NCI-H2029 (cell line): Measurements from ENCODE around the gene HIC1.

Source experiments
- DNase-seq: peaks from one replicate; lab custom pipeline; 2025; lab: John Stamatoyannopoulos, UW

Gene HIC1

GRCh38 chr17:2076087-2076984 lies 21.4 kb downstream of the HIC1 start:
- no peak for DNase-seq

DNA sequence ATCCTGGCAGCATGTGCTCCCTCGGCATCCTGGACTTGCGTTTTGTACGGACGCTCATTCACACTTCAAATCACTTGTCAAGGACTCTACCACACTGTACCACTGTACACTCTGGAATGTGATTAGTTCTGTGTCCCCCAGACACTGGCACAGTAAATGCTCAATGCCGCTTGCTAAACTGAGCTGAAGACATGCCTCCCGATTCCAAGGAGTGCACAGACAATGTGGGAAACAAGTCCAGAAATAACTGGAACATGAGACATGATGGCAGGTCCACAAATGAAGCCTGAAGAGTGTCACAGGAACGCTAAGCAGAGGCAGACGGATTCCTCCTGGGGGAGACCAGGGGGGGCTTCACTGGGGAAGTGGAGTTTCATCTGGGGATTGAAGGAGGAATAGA lies 22.1 kb downstream of the HIC1 start:
- DNase-seq = no peak

DNA sequence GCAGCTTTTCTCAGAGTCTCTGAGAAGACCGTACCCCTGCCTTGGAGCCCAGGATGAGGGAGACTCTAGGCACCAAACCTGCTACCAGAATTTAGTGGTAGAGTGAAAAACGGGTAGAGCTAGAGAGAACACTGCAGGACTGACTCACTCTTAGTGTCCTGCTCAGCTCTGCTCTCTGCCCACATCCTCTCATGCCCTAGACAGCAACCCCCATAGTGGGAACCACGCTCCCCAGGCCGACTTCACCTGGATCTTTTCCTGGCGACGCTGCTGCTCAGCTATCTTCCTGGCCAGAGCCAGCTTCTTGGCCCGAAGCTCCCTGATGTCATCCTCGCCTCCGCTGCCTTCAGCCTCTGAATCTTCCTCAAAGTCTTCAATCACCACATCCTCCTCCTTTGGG lies 26.7 kb downstream of the HIC1 start:
- no peak for DNase-seq

DNA sequence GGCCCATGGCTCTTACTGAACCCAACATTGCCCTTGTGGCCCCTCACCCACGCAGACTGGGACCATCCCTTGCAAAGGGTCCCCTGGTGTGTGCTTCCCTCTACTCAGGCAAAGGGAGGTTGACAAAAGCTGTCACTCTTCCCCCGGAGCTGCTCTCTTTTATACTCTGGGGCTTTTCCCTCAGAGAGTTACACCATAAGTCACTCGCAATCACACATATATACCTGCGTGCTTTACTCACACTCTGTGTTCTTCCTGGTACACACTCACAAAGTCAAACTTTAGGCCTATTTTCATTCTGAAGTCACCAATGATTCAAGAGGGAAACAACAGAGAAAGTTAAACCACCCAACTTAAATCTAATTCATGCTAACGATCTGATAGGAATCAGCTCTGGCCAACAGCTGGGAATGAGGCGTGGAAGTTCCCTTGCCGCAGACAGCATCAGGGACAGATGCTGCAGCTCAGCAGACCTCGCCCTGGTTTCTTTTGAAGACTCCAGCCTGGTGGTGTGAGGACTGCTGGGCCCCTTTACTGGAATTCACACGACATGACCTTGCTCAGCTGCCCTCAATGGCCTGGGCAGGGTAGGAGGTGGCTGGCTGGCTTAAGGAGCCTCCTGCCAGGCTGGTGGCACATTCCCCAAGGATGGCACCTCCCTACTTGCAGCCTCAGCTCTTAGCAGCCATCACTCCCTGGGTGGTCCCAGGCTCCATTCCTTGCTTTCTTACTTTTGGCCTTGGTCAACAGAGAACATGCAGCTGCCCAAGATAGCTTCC lies 27.3 kb downstream of the HIC1 start:
- DNase-seq = no peak

DNA sequence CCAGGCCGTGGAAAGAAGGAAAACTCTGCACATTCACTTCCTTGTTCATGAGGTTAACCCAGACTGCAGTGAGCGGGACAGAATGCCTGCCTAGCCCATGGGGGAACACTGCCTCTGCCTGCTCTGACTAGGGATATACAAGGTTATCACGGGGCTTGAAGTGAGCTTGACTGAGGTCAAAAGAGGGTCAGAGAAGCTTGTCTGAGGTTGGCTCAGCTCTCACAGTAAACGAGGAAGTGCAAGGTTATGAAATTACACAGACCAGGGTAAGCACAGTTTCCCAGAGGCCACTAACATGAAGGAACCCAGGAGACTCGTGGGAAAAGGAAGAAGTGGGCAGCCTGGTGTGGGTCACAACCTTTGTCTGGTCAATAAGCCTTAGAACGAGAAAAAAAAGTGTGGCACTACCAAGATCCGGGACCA lies 28.7 kb downstream of the HIC1 start:
- DNase-seq = no peak

- DNase-seq = no peak
These were observed 29.3 kb downstream of the HIC1 start for GRCh38 chr17:2084036-2084765.

DNA sequence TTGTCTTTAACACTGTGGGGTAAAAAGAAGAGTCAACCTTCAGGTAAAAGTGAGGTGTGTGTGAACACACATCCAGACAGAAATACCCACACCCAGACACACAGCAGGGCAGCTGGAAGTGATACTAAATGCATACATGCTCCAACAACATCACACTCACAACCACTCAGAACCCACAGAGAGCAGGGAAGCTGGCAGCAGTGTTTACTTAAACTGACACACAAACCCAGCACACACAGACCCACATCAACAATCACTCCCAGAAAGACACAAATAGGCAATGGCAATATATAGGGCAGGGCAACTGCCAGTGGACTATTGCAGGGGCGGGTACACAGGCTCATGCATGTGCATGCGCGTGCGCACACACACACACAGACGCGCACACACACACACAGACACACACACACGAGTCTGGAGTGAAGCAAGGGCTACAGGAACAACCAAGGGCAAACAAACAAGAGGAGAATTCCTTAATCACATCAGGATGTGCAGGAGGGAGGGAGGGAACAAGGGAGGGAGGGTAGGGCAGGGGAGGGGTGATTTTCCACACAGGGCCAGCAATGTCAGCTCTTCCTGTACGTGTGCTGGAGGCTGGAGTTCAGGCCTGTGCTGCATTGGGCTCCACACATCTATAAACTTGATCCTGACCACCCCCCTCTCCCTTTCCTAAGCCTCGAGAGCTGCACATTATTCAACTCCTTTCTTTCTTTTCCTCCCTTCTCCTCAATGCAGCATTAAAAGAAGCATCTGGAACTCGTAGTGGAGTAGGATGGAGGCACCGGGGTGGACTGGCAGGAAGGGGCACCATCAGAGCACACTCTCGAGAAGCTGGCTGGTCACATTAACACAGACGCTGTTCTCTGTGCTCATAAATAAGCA lies 30.1 kb downstream of the HIC1 start:
- DNase-seq = peak; percentile 41

DNA sequence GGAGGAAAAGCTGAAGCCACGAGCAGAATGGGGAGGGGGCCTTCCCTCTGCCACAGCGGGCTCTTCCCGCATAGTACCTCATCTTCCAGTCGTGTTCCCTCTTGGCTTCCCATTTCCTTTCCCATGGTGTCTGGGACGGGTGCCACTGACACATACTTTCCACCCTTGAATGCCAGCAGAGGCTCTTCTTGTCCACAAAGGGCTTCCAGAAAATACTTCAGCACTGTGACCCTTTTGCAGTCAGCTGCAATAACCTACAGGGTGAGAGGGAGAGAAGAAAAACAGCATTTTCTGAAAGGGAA lies 30.7 kb downstream of the HIC1 start:
- no peak for DNase-seq

- no peak for DNase-seq
These were observed 31.4 kb downstream of the HIC1 start for GRCh38 chr17:2086306-2086705.

GRCh38 chr17:2087597-2088211 lies 32.8 kb downstream of the HIC1 start:
- no peak for DNase-seq

DNA sequence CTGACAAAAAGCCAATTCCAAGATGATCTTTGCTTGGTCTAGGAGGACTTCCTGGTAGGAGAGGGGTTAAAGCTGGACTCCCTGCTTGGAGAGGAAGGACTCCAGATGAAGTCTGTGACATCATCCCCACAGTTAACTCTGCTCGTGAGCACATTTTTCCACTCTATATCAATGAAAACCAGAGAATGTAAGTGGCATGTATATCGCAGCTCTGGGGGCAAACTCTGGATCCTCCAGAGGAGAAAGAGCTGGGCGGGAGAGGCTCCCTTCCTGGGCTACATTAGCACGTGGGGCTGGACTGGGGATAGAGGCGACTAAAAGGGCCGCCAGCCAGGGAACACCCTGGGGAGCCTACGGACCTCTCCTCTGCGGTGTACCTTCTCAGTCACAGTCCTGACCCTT lies 34.1 kb downstream of the HIC1 start:
- no peak for DNase-seq

DNA sequence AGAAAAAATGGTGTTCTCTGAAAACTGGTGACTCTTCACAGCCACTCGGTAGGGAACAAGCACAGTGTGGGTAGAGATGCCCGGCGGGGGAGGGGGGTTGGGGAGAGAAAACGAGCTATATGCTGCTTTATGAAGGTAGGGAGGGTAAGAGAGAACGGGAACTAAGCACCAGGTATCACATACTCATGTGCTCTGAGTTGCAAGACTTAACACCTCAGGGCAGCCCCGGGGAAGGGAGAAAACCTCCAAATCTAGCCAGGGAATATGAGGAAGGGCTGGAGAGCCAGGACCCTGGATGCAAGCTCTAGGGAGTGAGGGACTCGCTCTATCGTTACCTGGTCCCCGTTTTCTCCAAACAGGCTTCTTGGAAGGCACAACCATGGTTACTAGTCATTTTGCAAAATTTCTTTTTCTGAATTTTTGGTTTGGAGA lies 35.3 kb downstream of the HIC1 start:
- no peak for DNase-seq

DNA sequence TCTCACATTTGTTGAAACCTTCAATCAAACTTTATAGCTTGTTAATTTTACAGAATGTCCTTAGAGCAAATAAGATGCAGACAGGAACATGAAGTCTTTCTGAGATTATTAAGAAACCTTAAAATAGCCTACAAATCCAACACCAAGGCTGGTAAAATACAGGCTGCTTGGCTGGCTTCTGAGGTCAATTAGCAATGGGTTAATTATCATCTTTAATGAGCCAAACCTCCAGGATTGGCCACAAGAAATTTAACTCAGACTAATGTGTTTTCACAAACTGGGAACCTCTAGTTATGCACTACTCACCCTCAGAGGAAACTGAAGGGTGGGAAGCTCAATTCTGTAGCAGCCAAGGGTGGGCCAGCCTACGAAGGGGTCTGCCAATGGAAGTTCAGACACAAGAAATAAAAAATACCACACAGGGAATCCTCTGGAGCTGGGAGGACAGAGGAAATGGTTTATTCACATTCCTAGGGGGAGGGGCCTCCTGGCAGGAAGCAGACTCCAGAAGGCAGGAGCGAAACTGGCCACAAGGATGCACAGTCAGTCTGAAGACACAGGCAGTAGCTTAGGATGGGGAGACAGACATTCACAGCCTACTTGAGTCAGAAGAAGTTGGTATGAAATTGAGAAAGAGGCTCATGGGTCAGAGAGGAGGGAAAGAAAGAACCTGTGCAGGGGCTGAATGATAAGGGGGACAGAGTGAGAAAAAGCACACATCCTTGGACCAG lies 36.1 kb downstream of the HIC1 start:
- DNase-seq = no peak

GRCh38 chr17:2092253-2092652 lies 37.4 kb downstream of the HIC1 start:
- no peak for DNase-seq

DNA sequence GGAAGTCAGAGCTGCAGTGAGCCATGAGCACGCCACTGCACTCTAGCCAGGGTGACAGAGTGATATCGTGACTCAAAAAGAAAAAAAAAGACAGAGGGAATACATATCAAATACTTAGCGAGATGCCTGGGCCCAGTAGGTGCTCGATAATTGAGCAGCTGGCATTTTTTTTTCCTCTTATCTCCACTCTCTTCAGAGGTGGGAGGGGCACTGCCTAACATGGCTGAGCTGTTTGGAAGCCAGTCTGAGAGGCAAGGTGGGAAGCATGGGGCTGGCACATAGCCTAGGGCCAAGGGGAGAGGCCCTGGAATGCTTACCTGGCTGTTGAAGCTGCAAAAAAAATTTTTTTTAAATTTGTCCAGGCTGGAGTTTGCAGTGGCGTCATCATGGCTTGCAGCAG lies 38.4 kb downstream of the HIC1 start:
- peak; percentile 47 for DNase-seq

DNA sequence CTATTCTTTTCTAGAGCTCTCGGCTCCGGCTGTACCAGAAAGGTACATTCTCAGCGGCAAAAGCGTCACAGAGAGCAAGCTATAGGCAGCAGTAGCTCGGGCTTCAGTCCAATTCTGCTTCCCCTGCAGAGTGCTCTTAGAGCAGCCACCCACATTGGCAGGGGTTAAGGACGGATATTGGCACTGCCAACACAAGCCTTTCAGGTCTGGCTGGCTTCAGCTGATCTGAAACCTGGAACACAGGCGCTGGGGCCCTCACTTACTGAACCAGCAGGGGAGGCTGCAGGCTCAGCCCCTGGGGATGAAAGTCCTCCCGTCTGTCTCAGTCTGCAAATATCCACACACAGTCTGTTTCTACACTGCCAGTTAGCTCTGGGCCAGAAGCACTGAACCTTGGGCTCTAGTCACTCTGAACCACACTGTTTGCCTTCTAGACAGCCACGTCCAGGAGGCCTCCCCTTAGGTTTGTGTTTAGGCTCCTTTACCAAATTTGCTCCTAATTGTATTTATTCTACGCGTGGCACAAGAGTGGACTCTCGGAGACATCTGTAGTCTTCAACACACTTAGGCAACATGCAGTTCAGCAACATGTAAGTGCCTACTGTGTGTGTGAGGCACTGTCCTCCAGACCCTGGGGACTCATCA lies 40.1 kb downstream of the HIC1 start:
- peak; percentile 82 for DNase-seq

DNA sequence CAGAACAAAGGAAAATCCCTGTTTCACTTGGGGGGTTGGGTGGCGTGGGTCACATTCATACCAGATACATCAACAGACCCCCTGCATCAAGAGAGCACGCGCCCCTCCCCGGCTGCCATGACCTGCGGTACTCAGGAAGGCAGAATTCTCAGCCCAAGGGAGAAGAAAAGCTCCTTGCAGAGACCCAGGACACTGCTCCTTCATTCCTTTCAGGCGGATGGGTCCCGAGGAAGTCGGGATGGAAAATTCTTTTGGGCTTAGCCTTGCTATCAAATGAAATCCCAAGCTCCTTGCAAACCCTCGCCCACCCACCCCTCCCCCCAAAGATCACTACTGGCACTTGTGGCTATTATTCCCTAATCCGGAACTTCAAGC lies 40.6 kb downstream of the HIC1 start:
- DNase-seq = no peak

GRCh38 chr17:2101448-2102257 lies 46.8 kb downstream of the HIC1 start:
- peak; percentile 71 for DNase-seq
